ENCODE measurements around the gene PRR29.
"Not testable (repeated sequence)": the region's sequence is repeated elsewhere in the genome, so short reads cannot be mapped to it uniquely, and the experiment has no call there.

DNA sequence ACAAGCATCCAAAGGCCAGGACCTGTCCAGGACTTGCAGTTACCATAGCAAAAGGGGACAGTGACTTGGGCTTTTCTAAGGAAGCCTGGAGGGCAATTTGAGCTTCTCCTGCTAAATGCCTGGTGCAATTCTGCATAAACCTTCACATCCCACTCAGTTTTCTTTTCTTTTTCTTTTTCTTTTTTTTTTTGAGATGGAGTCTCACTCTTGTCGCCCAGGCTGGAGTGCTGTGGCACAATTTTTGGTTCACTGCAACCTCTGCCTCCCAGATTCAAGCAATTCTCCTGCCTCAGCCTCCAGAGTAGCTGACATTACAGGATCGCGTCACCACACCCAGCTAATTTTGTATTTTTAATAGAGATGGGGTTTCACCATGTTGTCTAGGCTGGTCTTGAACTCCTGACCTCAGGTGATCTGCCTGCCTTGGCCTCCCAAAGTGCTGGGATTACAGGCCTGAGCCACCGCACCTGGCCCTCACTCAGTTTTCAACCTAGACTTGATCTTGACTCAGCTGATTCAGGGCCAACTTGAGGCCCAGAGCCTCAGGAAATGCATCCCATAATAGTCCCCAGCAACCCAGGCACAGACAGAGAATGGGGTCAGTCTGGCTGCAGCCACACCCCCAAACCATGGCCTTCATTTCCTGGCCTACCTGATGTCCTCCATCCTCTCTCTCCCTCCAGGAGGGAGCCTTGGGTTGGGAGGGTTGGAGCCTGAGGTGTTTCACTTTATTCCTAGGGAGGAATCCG is 9.1 kb downstream of the PRR29 start:
- TF ChIP-seq, protein P1, sequence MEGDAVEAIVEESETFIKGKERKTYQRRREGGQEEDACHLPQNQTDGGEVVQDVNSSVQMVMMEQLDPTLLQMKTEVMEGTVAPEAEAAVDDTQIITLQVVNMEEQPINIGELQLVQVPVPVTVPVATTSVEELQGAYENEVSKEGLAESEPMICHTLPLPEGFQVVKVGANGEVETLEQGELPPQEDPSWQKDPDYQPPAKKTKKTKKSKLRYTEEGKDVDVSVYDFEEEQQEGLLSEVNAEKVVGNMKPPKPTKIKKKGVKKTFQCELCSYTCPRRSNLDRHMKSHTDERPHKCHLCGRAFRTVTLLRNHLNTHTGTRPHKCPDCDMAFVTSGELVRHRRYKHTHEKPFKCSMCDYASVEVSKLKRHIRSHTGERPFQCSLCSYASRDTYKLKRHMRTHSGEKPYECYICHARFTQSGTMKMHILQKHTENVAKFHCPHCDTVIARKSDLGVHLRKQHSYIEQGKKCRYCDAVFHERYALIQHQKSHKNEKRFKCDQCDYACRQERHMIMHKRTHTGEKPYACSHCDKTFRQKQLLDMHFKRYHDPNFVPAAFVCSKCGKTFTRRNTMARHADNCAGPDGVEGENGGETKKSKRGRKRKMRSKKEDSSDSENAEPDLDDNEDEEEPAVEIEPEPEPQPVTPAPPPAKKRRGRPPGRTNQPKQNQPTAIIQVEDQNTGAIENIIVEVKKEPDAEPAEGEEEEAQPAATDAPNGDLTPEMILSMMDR (IDR thresholded peaks at IDR 0.05) = not testable (repeated sequence)
- TF ChIP-seq POLR2A, POLR2AphosphoS5 (IDR thresholded peaks at IDR 0.05): not testable (repeated sequence)

Data from prostate gland (tissue), 2 donors.